ENCODE measurements around the gene SLC44A4.
A peak's percentile ranks its signal among the peaks of the same experiment; 100 is the strongest.
"Not testable (repeated sequence)": the region's sequence is repeated elsewhere in the genome, so short reads cannot be mapped to it uniquely, and the experiment has no call there.

The SLC44A4 gene

GRCh38 chr6:31851980-31852718, 26.6 kb downstream of the SLC44A4 start:
- DNase-seq: not testable (repeated sequence)

- DNase-seq: no peak
These were observed 27.3 kb downstream of the SLC44A4 start for GRCh38 chr6:31851485-31851832.

- no peak for DNase-seq
These were observed 27.9 kb downstream of the SLC44A4 start for GRCh38 chr6:31850765-31851484.

GRCh38 chr6:31847276-31847978, 31.4 kb downstream of the SLC44A4 start:
- DNase-seq: no peak

GRCh38 chr6:31844507-31844906, 34.3 kb downstream of the SLC44A4 start:
- no peak for DNase-seq

GRCh38 chr6:31842053-31842452, 36.7 kb downstream of the SLC44A4 start:
- DNase-seq: no peak

- DNase-seq: not testable (repeated sequence)
These were observed 39.0 kb downstream of the SLC44A4 start for GRCh38 chr6:31839779-31840126.

GRCh38 chr6:31838968-31839367, 39.8 kb downstream of the SLC44A4 start:
- no peak for DNase-seq

- not testable (repeated sequence) for DNase-seq
These were observed 40.7 kb downstream of the SLC44A4 start for GRCh38 chr6:31838114-31838553.

GRCh38 chr6:31837369-31838113, 41.3 kb downstream of the SLC44A4 start:
- no peak for DNase-seq

GRCh38 chr6:31836474-31837368, 42.1 kb downstream of the SLC44A4 start:
- DNase-seq: no peak

GRCh38 chr6:31836047-31836473, 42.7 kb downstream of the SLC44A4 start:
- no peak for DNase-seq

- DNase-seq: peak; percentile 74
These were observed 44.2 kb downstream of the SLC44A4 start for GRCh38 chr6:31834367-31835250.

GRCh38 chr6:31831350-31832215, 47.2 kb downstream of the SLC44A4 start:
- no peak for DNase-seq

GRCh38 chr6:31830886-31831335, 47.9 kb downstream of the SLC44A4 start:
- no peak for DNase-seq

GRCh38 chr6:31829633-31830283, 49.0 kb downstream of the SLC44A4 start:
- DNase-seq: no peak

- peak; percentile 63 for DNase-seq
These were observed 51.3 kb downstream of the SLC44A4 start, which contains the start of gene HSPA1B for GRCh38 chr6:31827286-31828079. TSS of gene HSPA1B (plus strand) at chr6:31827738. CDS start at chr6:31827951, 213 bp downstream.

GRCh38 chr6:31826793-31827285, 52.0 kb downstream of the SLC44A4 start:
- DNase-seq: no peak
